ENCODE measurements around the gene SENP1.

Gene SENP1

DNA sequence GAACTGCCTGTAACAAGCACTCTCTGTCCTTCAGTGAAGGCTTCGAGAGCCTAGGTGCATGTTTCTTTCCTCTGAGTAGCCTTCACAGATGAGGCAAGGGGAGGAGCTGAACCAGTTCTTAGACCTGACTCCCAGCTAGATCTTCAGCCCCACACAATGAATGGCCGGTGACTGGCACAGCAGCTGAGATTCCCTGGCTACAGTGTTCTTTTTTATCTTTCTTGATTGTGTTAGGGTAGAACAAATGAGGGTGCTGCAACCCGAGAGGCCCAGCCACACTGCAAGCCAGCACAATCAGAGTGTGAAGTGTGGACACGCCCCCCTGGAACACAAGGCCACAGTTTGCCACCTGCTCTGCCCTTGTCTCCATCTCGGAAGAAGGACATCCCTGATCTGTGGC lies 82.5 kb downstream of the SENP1 start:
- H3K9me3 ChIP-seq (ENCODE audit: control insufficient read depth in 5 of 5, low read length in 5 of 5) = no peaks in the 10 kb centered on the region
- no peaks in the 10 kb centered on the region for H3K36me3 ChIP-seq (ENCODE audit: control insufficient read depth in 5 of 5, insufficient read depth in 5 of 5, low read length in 5 of 5)
- no peak overlapping the region for H3K27ac ChIP-seq (ENCODE audit: low read depth, low read length)
- H3K9ac ChIP-seq (ENCODE audit: low read length in 5 of 5) = no peak overlapping the region
- H3K4me1 ChIP-seq (ENCODE audit: control insufficient read depth in 5 of 5, insufficient read depth in 5 of 5, low read length in 5 of 5) = no peaks in the 10 kb centered on the region
- peaks cover 6 to 27% (median 12%) of the 10 kb centered on the region in 5 donors for H3K27me3 ChIP-seq (ENCODE audit: control insufficient read depth in 5 of 5, insufficient read depth in 4 of 5, low read length in 5 of 5)
- no peak overlapping the region for H3K4me3 ChIP-seq (ENCODE audit: low read depth in 1 of 5, low read length in 5 of 5)

DNA sequence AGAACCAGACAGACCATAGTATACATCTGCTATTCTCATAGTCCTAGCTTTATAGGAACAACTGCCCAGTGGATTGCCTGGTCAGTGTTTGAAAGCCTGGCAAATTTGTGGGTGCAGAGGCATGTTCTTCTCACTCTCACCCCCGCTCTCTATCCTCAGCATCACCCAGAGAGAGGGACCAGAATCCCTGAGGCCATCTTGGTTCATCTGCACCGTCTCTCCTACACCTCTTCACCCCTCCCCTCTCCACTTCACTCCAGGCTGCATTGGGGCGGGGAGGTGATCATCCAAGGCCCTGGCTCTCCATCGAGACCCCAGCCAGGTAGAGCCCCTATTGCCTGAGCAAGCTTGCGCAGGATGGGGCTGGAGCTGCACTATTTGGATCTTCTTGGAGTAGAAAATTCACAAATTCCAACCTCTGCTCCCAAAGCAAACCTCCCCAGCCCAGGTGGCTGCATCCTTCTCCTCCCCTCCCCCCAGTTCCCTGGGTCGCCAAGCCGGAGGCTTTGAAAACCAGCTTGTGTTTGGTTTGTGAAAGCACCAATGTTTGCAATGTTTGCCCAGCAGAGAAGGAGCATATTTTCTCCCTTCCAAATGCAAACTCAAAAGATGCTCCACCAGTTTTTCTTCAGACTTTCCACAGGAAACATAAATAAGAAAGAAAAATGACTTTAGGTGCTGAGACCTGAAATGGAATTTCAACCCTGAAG lies 83.0 kb downstream of the SENP1 start:
- no peak overlapping the region for H3K4me3 ChIP-seq (ENCODE audit: low read depth in 1 of 5, low read length in 5 of 5)
- no peak overlapping the region for H3K27ac ChIP-seq (ENCODE audit: low read depth, low read length)
- H3K27me3 ChIP-seq (ENCODE audit: control insufficient read depth in 5 of 5, insufficient read depth in 4 of 5, low read length in 5 of 5) = peaks cover 6 to 28% (median 12%) of the 10 kb centered on the region in 5 donors
- no peaks in the 10 kb centered on the region for H3K4me1 ChIP-seq (ENCODE audit: control insufficient read depth in 5 of 5, insufficient read depth in 5 of 5, low read length in 5 of 5)
- H3K9ac ChIP-seq (ENCODE audit: low read length in 5 of 5) = no peak overlapping the region
- H3K9me3 ChIP-seq (ENCODE audit: control insufficient read depth in 5 of 5, low read length in 5 of 5) = no peaks in the 10 kb centered on the region
- no peaks in the 10 kb centered on the region for H3K36me3 ChIP-seq (ENCODE audit: control insufficient read depth in 5 of 5, insufficient read depth in 5 of 5, low read length in 5 of 5)

DNA sequence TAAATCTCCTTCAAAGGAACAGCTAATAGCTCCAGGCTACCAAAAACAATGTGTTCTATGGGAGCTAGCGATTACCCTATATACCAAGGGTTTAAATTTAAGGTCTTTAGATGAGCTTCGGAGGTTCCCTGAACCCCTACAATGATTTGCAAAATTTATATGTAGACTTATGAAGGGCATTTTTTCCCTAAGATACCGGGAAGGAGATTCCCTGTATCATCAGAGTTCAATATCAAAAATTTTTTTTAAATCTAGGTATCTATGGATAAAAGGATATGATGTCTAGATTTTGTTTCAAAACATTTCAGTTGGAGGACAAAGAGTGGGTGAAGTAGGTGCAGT lies 83.7 kb downstream of the SENP1 start:
- H3K9ac ChIP-seq (ENCODE audit: low read length in 5 of 5) = no peak overlapping the region
- no peaks in the 10 kb centered on the region for H3K36me3 ChIP-seq (ENCODE audit: control insufficient read depth in 5 of 5, insufficient read depth in 5 of 5, low read length in 5 of 5)
- H3K27me3 ChIP-seq (ENCODE audit: control insufficient read depth in 5 of 5, insufficient read depth in 4 of 5, low read length in 5 of 5) = peaks cover 6 to 28% (median 14%) of the 10 kb centered on the region in 5 donors
- no peak overlapping the region for H3K27ac ChIP-seq (ENCODE audit: low read depth, low read length)
- no peak overlapping the region for H3K4me3 ChIP-seq (ENCODE audit: low read depth in 1 of 5, low read length in 5 of 5)
- H3K4me1 ChIP-seq (ENCODE audit: control insufficient read depth in 5 of 5, insufficient read depth in 5 of 5, low read length in 5 of 5) = no peaks in the 10 kb centered on the region
- no peaks in the 10 kb centered on the region for H3K9me3 ChIP-seq (ENCODE audit: control insufficient read depth in 5 of 5, low read length in 5 of 5)

- peaks cover 6 to 28% (median 18%) of the 10 kb centered on the region in 5 donors for H3K27me3 ChIP-seq (ENCODE audit: control insufficient read depth in 5 of 5, insufficient read depth in 4 of 5, low read length in 5 of 5)
- H3K4me1 ChIP-seq (ENCODE audit: control insufficient read depth in 5 of 5, insufficient read depth in 5 of 5, low read length in 5 of 5) = no peaks in the 10 kb centered on the region
- no peak overlapping the region for H3K27ac ChIP-seq (ENCODE audit: low read depth, low read length)
- H3K36me3 ChIP-seq (ENCODE audit: control insufficient read depth in 5 of 5, insufficient read depth in 5 of 5, low read length in 5 of 5) = no peaks in the 10 kb centered on the region
- no peak overlapping the region for H3K9ac ChIP-seq (ENCODE audit: low read length in 5 of 5)
- no peaks in the 10 kb centered on the region for H3K9me3 ChIP-seq (ENCODE audit: control insufficient read depth in 5 of 5, low read length in 5 of 5)
- H3K4me3 ChIP-seq (ENCODE audit: low read depth in 1 of 5, low read length in 5 of 5) = no peak overlapping the region
Measured at GRCh38 chr12:48021485-48022179, 84.2 kb downstream of the SENP1 start.

- Histone ChIP-seq H3K4me3 (ENCODE audit: low read depth in 1 of 5, low read length in 5 of 5) (no peak overlapping the region), H3K9ac (ENCODE audit: low read length in 5 of 5) (no peak overlapping the region), H3K27me3 (ENCODE audit: control insufficient read depth in 5 of 5, insufficient read depth in 4 of 5, low read length in 5 of 5) (peaks cover 9 to 27% (median 19%) of the 10 kb centered on the region in 5 donors), H3K9me3 (ENCODE audit: control insufficient read depth in 5 of 5, low read length in 5 of 5) (no peaks in the 10 kb centered on the region), H3K4me1 (ENCODE audit: control insufficient read depth in 5 of 5, insufficient read depth in 5 of 5, low read length in 5 of 5) (no peaks in the 10 kb centered on the region), H3K27ac (ENCODE audit: low read depth, low read length) (no peak overlapping the region), H3K36me3 (ENCODE audit: control insufficient read depth in 5 of 5, insufficient read depth in 5 of 5, low read length in 5 of 5) (no peaks in the 10 kb centered on the region)
Measured at GRCh38 chr12:48019639-48020265, 86.1 kb downstream of the SENP1 start.

- Histone ChIP-seq H3K27ac (ENCODE audit: low read depth, low read length) (no peak overlapping the region), H3K4me3 (ENCODE audit: low read depth in 1 of 5, low read length in 5 of 5) (no peak overlapping the region), H3K9me3 (ENCODE audit: control insufficient read depth in 5 of 5, low read length in 5 of 5) (no peaks in the 10 kb centered on the region), H3K9ac (ENCODE audit: low read length in 5 of 5) (no peak overlapping the region), H3K36me3 (ENCODE audit: control insufficient read depth in 5 of 5, insufficient read depth in 5 of 5, low read length in 5 of 5) (no peaks in the 10 kb centered on the region), H3K4me1 (ENCODE audit: control insufficient read depth in 5 of 5, insufficient read depth in 5 of 5, low read length in 5 of 5) (no peaks in the 10 kb centered on the region), H3K27me3 (ENCODE audit: control insufficient read depth in 5 of 5, insufficient read depth in 4 of 5, low read length in 5 of 5) (peaks cover 9 to 25% (median 20%) of the 10 kb centered on the region in 5 donors)
Measured at GRCh38 chr12:48018618-48018995, 87.3 kb downstream of the SENP1 start.

- Histone ChIP-seq H3K27me3 (ENCODE audit: control insufficient read depth in 5 of 5, insufficient read depth in 4 of 5, low read length in 5 of 5) (peaks cover 9 to 21% (median 18%) of the 10 kb centered on the region in 5 donors), H3K27ac (ENCODE audit: low read depth, low read length) (no peak overlapping the region), H3K4me3 (ENCODE audit: low read depth in 1 of 5, low read length in 5 of 5) (no peak overlapping the region), H3K9me3 (ENCODE audit: control insufficient read depth in 5 of 5, low read length in 5 of 5) (no peaks in the 10 kb centered on the region), H3K36me3 (ENCODE audit: control insufficient read depth in 5 of 5, insufficient read depth in 5 of 5, low read length in 5 of 5) (no peaks in the 10 kb centered on the region), H3K4me1 (ENCODE audit: control insufficient read depth in 5 of 5, insufficient read depth in 5 of 5, low read length in 5 of 5) (no peaks in the 10 kb centered on the region), H3K9ac (ENCODE audit: low read length in 5 of 5) (no peak overlapping the region)
Measured at GRCh38 chr12:48017921-48018617, 87.8 kb downstream of the SENP1 start.

DNA sequence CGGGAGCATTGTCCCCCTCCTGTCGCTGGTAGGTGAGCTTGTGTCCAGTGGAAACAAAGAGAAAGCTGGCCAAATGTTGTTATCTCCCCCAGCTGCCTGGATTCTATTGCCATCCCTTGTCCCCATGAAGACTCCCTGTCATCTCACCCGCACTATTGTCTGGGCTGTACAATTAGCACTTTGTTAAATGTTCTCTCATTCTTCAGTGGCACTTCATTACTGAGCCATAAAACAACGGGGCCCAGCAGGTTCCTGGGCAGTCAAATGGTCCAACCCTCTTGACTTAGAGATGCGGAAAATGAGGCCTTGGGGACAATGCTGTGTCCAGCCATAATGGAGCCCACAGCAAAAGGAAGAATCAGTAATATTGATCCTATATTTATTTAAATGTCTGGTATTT lies 88.4 kb downstream of the SENP1 start:
- Histone ChIP-seq H3K9ac (ENCODE audit: low read length in 5 of 5) (no peak overlapping the region), H3K9me3 (ENCODE audit: control insufficient read depth in 5 of 5, low read length in 5 of 5) (no peaks in the 10 kb centered on the region), H3K4me3 (ENCODE audit: low read depth in 1 of 5, low read length in 5 of 5) (no peak overlapping the region), H3K27me3 (ENCODE audit: control insufficient read depth in 5 of 5, insufficient read depth in 4 of 5, low read length in 5 of 5) (peaks cover 9 to 18% (median 15%) of the 10 kb centered on the region in 5 donors), H3K4me1 (ENCODE audit: control insufficient read depth in 5 of 5, insufficient read depth in 5 of 5, low read length in 5 of 5) (no peaks in the 10 kb centered on the region), H3K27ac (ENCODE audit: low read depth, low read length) (no peak overlapping the region), H3K36me3 (ENCODE audit: control insufficient read depth in 5 of 5, insufficient read depth in 5 of 5, low read length in 5 of 5) (no peaks in the 10 kb centered on the region)

DNA sequence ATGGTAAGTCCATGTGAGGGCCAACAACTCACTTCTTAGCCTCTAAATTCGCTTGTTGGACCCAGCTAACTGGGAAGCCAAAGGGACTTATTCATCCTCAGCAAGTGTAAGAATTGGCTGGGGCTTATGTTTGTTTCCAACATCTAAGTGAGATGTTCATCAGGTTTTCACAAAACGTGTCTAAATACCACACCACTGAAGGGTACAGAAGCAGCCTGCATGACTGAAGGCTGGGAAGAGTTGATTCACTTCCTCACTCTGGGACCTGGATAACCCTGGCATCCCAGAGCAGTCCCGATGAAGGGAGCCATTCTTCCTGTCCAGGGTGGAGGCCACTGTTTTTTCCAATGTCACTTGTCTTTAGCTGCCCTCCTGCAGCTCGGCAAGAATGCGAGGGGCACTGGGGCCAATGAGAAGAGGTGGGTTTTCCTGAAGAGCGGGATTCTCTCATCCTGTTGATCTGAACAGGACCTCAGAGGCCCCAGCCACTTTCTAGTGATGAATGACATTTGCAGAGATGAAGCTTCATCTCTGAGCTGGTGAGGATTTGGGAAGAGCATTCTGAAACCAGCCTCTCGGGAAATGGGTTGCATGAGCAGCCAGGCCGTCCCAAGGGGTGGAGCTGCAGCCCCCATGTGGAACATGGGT lies 89.4 kb downstream of the SENP1 start:
- no peaks in the 10 kb centered on the region for H3K4me1 ChIP-seq (ENCODE audit: control insufficient read depth in 5 of 5, insufficient read depth in 5 of 5, low read length in 5 of 5)
- no peaks in the 10 kb centered on the region for H3K36me3 ChIP-seq (ENCODE audit: control insufficient read depth in 5 of 5, insufficient read depth in 5 of 5, low read length in 5 of 5)
- no peaks in the 10 kb centered on the region for H3K9me3 ChIP-seq (ENCODE audit: control insufficient read depth in 5 of 5, low read length in 5 of 5)
- peaks cover 4 to 12% (median 9%) of the 10 kb centered on the region in 5 donors for H3K27me3 ChIP-seq (ENCODE audit: control insufficient read depth in 5 of 5, insufficient read depth in 4 of 5, low read length in 5 of 5)
- no peak overlapping the region for H3K9ac ChIP-seq (ENCODE audit: low read length in 5 of 5)
- H3K27ac ChIP-seq (ENCODE audit: low read depth, low read length) = no peak overlapping the region
- no peak overlapping the region for H3K4me3 ChIP-seq (ENCODE audit: low read depth in 1 of 5, low read length in 5 of 5)

All from subcutaneous abdominal adipose tissue (tissue), 5 donors.